ENCODE data around the gene HMGB3. TPM values are rescaled to one million over a fixed set of nuclear protein-coding genes. Genes with fewer than 3 reads are reported as not detected.

HMGB3 gene
- polyA plus RNA-seq, 4 donors: 70.0 to 158 (median 128) TPM

DNA sequence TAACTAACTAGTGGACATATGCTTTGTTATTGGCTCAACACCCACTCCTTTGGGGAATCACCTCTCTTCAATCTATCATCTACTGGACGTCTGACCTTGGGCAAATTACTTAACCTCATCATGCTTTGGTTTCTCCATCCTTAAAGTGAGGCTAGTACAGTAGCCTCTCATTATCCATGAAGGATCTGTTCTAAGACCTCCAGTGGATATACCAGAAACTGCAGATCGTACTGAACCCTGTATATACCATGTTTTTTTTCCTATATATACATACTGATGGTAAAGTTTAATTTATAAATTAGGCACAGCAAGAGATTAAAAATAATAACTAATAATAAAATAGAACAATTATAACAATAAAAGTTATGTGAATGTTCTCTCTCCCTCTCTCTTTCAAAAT lies 56.2 kb downstream of the HMGB3 start:
- DNase-seq (ENCODE audit: low read depth in 4 of 4, low spot score in 3 of 4): no peak

Other genes starting within 250 kb of the HMGB3 start
- gene CD99L2, start 84.7 kb upstream of the HMGB3 start, polyA plus RNA-seq (ENCODE audit: insufficient read length in 4 of 4): 10 to 100 TPM; 39.0 to 60.1 (median 42.5) TPM
- under 1 TPM in 2 of 4 donors, not detected in 2; 0.17 to 0.35 TPM for gene GPR50, start 193.2 kb downstream of the HMGB3 start, polyA plus RNA-seq (ENCODE audit: insufficient read length in 4 of 4)

All from left renal pelvis (tissue), 4 donors.